HG03066 (cell line): ENCODE data around the gene TACR1.

Experiments
- ATAC-seq: cut with Tn5 transposase; IDR thresholded peaks from one replicate; pipeline ENCODE4 v1.9.1; 2021; ENCODE audit warnings: low read depth; ENCODE audit not compliant: unreplicated experiment

TACR1 gene

DNA sequence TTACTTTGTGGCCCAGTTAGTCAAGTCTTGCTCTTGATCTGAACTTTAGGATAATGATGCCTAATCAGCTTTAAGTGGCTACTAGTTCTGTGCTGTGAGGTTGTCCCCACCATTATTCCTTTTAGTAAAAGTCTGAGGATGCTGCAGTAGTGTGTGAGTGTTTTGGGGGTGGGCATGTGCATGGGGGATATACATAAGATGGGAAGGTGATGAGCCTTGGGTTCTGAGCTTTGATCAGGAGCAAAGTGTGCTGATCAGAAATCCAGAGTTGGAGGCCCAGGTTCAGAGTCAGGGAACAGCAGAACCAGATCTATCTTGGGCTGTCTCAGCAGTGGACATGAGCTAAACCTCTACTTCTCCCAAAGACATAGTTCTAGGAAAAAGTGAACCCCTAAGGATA, 174.1 kb downstream of the TACR1 start:
- no peak for ATAC-seq

- no peak for ATAC-seq
These were observed 175.5 kb downstream of the TACR1 start for GRCh38 chr2:75023666-75024455.

- no peak for ATAC-seq
These were observed 176.8 kb downstream of the TACR1 start for GRCh38 chr2:75022516-75022915.

- ATAC-seq = no peak
These were observed 177.6 kb downstream of the TACR1 start for GRCh38 chr2:75021672-75022071.

GRCh38 chr2:75020476-75020875, 178.8 kb downstream of the TACR1 start:
- no peak for ATAC-seq

DNA sequence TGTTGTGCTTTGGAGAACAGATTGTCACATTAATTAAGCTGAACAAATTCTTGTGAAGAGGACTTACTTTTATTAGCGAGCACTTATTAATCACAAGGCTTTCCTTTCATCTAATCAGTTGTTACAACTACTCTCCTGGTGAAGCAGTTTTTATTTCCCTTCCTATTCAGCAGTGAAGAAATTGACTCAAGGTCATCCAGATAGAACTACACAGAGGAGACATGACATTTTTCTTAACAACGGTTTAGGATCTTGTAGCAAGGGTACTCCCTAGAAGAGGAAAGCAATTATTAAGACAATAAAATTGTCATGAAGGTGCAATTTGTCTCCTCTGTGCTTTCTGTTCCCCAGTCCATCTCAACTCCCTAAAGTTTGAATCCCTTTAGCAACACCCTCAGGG, 179.5 kb downstream of the TACR1 start:
- no peak for ATAC-seq

DNA sequence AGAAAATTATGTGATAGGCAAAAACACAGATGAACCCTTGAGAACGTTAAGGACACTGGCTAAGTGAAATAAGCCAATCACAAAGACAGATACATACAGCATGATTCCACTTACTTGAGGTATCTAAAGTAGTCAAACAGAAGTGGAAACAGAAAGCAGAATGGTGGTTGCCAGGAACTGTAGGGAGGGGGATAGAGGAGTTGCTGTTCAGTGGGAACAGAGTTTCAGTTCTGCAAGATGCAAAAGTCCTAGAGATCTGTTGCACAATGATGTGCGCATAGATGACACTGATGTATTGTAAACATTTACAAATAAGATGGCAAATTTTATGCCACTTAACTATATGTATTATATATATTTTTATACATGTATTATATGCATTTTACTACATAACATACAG, 181.2 kb downstream of the TACR1 start:
- ATAC-seq = no peak

DNA sequence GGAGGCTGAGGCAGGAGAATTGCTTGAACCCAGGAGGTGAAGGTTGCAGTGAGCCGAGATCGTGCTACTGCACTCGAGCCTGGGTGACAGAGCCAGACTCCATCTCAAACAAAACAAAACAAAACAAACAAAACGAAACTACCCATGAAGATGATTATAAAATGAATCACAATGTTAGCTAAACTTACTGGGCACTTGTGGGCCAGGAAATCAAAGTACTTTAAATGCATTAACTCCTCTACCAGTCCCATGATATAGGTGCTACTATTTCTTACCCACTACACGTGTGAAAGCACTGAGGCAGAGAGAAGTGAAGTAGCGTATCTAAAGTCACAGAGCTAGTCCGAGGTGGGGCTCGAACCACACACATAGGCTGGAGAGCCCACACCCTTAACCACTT, 187.2 kb downstream of the TACR1 start:
- no peak for ATAC-seq

- ATAC-seq = no peak
These were observed 188.7 kb downstream of the TACR1 start for GRCh38 chr2:75010571-75010970.

- ATAC-seq = no peak
These were observed 191.5 kb downstream of the TACR1 start for GRCh38 chr2:75007819-75008218.

GRCh38 chr2:75007061-75007460, 192.3 kb downstream of the TACR1 start:
- ATAC-seq = no peak

DNA sequence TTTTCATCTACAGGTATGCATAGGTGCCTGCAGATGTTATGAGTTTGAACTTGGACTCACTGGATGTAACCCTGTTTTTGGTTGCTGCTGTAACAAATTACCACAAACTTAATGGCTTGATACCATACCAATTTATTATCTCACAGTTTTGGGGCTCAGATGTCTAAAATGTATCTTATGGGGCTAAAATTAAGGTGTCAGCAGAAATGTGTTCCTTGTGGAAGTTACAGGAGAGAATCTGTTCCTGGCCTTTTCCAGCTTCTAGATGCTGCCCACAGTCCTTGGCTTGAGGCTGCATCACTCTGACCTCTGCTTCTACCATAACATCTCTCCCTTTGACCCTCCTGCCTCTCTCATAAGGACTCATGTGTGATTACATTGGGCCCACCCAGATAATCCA, 193.3 kb downstream of the TACR1 start:
- no peak for ATAC-seq

DNA sequence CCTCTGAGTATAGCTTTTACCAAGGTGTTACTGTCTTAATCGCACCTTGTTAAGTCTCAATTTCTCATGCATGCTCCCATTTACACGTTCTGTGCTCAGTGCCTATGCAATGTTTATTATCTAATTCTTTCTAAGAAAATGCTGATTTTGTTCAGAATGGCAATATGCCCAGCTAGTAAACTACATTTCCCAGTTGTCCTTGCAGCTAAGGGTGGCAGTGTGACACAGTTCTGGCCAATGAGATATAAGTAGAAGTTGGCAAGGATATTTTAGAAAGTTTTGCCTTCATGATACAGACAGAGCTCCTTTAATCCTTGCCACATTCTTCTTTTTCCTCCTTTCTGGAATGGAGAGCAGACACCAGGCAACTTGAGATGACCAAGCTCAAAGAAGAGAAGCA, 195.5 kb downstream of the TACR1 start:
- ATAC-seq = no peak

DNA sequence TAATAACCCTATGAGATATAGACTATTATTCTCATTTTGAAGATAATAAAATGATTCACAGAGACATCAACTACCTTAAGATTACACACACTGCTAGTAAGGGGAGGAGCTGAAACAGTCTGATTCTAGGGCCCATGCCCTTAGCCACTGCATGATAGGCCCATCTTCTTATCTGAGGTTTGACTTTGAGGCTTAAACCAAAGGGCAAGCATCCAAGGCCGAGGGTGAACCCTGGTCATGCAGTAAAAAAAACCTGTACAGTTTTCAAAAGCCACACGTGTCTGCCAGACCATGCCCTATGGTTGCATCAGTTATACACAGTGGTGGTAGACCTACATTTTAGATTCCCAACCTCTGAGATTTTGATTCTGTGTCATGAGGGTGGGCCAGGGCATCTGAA, 196.0 kb downstream of the TACR1 start:
- no peak for ATAC-seq

- ATAC-seq = no peak
These were observed 197.3 kb downstream of the TACR1 start for GRCh38 chr2:75002007-75002406.

DNA sequence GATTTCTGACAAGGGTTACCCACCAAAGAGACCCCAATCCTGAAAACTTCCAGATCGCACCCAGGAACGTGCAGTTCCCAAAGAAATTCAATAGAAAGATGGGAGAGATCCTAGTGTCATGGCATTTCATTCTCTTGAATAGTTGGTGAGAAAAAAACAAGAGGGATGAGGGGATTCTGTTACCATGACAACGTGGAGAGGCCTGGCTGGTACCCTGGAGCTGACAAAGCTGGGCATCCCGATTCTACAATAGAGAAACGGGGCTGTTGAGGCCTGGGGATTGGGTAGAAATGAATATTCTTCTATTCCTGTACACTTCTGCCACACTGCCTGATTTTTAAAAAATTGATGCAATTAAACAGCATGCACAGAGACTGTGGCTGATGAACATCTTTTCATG, 199.9 kb downstream of the TACR1 start:
- no peak for ATAC-seq
